ENCODE data around the gene TTC39A.

The TTC39A gene

GRCh38 chr1:51316846-51317120, 13.6 kb downstream of the TTC39A start:
- no peak for DNase-seq (ENCODE audit: extremely low read depth, low read depth)
- H3K4me3 ChIP-seq (replicated peaks; ENCODE audit: low read depth, low read length): no peak overlapping the region
- TF ChIP-seq, protein P1, sequence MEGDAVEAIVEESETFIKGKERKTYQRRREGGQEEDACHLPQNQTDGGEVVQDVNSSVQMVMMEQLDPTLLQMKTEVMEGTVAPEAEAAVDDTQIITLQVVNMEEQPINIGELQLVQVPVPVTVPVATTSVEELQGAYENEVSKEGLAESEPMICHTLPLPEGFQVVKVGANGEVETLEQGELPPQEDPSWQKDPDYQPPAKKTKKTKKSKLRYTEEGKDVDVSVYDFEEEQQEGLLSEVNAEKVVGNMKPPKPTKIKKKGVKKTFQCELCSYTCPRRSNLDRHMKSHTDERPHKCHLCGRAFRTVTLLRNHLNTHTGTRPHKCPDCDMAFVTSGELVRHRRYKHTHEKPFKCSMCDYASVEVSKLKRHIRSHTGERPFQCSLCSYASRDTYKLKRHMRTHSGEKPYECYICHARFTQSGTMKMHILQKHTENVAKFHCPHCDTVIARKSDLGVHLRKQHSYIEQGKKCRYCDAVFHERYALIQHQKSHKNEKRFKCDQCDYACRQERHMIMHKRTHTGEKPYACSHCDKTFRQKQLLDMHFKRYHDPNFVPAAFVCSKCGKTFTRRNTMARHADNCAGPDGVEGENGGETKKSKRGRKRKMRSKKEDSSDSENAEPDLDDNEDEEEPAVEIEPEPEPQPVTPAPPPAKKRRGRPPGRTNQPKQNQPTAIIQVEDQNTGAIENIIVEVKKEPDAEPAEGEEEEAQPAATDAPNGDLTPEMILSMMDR (IDR thresholded peaks at IDR 0.05; ENCODE audit: low read depth, low read length, missing control alignments): no peak

- TF ChIP-seq, protein P1 (IDR thresholded peaks at IDR 0.05; ENCODE audit: low read depth, low read length, missing control alignments): no peak
- no peak for DNase-seq (ENCODE audit: extremely low read depth, low read depth)
- no peak overlapping the region for H3K4me3 ChIP-seq (replicated peaks; ENCODE audit: low read depth, low read length)
Observed at GRCh38 chr1:51316113-51316845, 14.1 kb downstream of the TTC39A start.

DNA sequence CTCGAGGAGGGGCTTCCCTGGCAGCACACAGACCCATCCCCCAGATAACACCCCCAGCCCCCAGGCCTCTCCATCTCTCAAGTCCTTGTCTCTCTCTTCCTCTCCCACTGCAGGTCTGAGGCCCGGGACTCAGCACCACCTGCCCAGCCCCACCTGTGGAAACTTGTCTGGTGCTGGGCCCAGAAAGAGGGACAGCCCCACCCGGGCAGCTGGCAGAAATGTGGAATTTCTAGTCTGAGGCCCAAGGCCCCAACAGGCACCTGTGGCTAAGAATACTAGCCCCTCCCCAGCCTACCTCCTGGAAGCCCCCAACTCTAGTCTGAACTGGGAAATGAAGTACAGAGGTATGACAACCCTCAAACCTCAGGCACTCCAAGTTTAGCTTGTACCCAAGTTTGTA, 15.4 kb downstream of the TTC39A start:
- no peak for DNase-seq (ENCODE audit: extremely low read depth, low read depth)
- no peak overlapping the region for H3K4me3 ChIP-seq (replicated peaks; ENCODE audit: low read depth, low read length)
- TF ChIP-seq, protein P1 (IDR thresholded peaks at IDR 0.05; ENCODE audit: low read depth, low read length, missing control alignments): no peak

GRCh38 chr1:51313961-51314777, 16.2 kb downstream of the TTC39A start:
- TF ChIP-seq, protein P1 (IDR thresholded peaks at IDR 0.05; ENCODE audit: low read depth, low read length, missing control alignments): no peak
- DNase-seq (ENCODE audit: extremely low read depth, low read depth): no peak
- no peak overlapping the region for H3K4me3 ChIP-seq (replicated peaks; ENCODE audit: low read depth, low read length)

DNA sequence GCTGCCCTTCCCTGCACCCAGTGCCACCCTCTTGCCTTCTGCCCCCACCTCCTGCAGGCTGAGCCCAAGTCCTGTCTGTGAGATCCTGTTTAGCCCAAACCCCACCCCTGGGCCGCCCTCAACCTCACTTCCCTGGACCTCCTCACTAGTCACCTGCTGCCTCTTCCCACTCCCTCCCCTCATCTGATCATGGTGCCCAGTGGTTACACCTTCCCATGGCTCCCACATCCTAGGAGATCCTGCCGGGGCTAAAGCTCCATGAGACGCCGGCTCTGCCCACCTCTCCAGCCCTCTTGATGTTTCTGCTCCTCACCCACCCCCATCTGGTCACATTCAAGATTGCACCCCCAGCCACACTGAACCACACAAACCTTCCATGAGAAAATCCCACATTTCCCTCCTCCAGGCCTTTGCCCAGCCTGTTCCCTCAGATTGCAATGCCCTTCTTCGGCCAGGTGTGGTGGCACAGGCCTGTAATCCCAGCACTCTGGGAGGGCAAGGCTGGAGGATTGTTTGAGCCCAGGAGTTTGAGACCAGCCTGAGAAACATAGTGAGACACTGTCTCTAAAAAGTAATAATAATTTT, 17.0 kb downstream of the TTC39A start:
- TF ChIP-seq, protein P1 (IDR thresholded peaks at IDR 0.05; ENCODE audit: low read depth, low read length, missing control alignments): peak; percentile 21
- no peak overlapping the region for H3K4me3 ChIP-seq (replicated peaks; ENCODE audit: low read depth, low read length)
- no peak for DNase-seq (ENCODE audit: extremely low read depth, low read depth)

DNA sequence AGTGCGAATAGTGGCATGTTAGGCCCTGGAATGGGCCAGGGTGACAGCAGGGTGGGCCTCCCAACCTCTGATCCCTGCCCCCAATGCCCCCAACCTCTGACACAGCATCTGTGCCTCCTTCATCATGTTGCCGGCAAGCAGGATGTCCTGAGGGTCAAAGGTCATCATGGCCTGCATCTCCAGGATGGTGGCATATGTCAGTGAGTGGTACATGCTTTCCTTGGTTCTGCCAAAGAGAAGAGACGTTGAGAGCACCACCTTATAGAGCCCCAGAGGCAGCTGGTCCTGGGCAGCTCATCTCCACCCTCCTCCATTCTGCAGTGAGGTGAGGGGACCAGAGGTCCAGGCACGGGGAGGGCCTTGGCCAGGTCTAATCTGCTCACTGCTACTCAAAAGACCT, 17.6 kb downstream of the TTC39A start:
- DNase-seq (ENCODE audit: extremely low read depth, low read depth): no peak
- no peak overlapping the region for H3K4me3 ChIP-seq (replicated peaks; ENCODE audit: low read depth, low read length)
- TF ChIP-seq, protein P1 (IDR thresholded peaks at IDR 0.05; ENCODE audit: low read depth, low read length, missing control alignments): no peak
